ENCODE results near the gene PLAC9.
A peak's percentile ranks its signal among the peaks of the same experiment; 100 is the strongest.

PLAC9 gene

GRCh38 chr10:80173466-80173865 is 40.9 kb downstream of the PLAC9 start:
- no peak for DNase-seq (ENCODE audit: low spot score)
- Histone ChIP-seq H3K27ac (no peak overlapping the region), H3K4me3 (no peak overlapping the region)
- TF ChIP-seq, protein P1, sequence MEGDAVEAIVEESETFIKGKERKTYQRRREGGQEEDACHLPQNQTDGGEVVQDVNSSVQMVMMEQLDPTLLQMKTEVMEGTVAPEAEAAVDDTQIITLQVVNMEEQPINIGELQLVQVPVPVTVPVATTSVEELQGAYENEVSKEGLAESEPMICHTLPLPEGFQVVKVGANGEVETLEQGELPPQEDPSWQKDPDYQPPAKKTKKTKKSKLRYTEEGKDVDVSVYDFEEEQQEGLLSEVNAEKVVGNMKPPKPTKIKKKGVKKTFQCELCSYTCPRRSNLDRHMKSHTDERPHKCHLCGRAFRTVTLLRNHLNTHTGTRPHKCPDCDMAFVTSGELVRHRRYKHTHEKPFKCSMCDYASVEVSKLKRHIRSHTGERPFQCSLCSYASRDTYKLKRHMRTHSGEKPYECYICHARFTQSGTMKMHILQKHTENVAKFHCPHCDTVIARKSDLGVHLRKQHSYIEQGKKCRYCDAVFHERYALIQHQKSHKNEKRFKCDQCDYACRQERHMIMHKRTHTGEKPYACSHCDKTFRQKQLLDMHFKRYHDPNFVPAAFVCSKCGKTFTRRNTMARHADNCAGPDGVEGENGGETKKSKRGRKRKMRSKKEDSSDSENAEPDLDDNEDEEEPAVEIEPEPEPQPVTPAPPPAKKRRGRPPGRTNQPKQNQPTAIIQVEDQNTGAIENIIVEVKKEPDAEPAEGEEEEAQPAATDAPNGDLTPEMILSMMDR (IDR thresholded peaks at IDR 0.05), result no peak

- DNase-seq (ENCODE audit: low spot score), result no peak
- Histone ChIP-seq H3K4me3 (no peak overlapping the region), H3K27ac (no peak overlapping the region)
- TF ChIP-seq, protein P1 (IDR thresholded peaks at IDR 0.05), result no peak
Measured at GRCh38 chr10:80174641-80175395, 42.3 kb downstream of the PLAC9 start.

- Histone ChIP-seq H3K27ac (no peak overlapping the region), H3K4me3 (no peak overlapping the region)
- DNase-seq (ENCODE audit: low spot score), result no peak
- TF ChIP-seq, protein P1 (IDR thresholded peaks at IDR 0.05), result no peak
Measured at GRCh38 chr10:80176526-80176925, 44.0 kb downstream of the PLAC9 start.

GRCh38 chr10:80177781-80178636 is 45.5 kb downstream of the PLAC9 start:
- no peak for DNase-seq (ENCODE audit: low spot score)
- Histone ChIP-seq H3K27ac (peak overlapping the region in 1 of 2 donors; percentile 43), H3K4me3 (no peak overlapping the region)
- TF ChIP-seq, protein P1 (IDR thresholded peaks at IDR 0.05), result no peak

DNA sequence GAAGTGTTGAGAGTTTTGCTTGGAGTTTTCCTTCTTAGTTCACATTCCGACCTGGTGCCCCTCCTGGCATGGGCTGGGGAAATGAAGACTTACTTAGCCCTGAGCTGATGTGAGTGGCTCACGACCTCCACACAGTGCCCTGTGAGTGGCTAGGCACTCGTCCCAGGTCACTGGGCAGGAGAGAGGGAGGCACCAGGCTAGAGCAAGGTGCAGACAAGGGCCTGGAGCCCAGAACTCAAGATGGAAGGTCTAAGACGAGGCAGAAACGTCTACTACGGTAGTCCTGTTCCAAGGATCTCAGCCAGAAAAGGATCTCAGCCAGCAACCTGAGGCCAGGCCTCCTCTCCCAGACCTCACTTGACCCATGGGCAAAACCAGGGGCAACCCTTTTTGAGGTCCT is 50.5 kb downstream of the PLAC9 start:
- H3K27ac ChIP-seq, result no peak overlapping the region
- no peak for DNase-seq (ENCODE audit: low spot score)
- TF ChIP-seq, protein P1 (IDR thresholded peaks at IDR 0.05), result no peak

DNA sequence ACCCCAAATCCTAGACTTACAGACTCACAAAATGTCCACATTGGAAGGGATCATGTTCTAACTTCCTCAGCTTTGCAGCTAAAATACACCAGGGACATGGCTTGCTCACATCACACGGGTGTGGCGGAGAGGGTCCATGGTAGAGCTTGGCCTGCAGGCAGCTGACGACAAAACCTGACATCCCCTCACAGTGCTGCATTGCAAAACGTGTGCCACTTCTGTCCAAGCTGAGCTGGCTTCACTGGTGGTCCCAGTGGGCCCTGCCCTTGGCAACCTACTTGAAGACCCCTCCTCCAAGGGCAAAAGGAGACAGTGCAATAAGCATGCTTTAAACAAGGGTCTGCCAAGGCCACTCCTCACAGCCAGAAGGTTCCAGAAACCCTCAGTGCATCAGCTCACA is 50.9 kb downstream of the PLAC9 start:
- TF ChIP-seq, protein P1 (IDR thresholded peaks at IDR 0.05), result no peak
- Histone ChIP-seq H3K4me3 (no peak overlapping the region), H3K27ac (no peak overlapping the region)
- no peak for DNase-seq (ENCODE audit: low spot score)

More for the DNA sequence above, 50.5 kb downstream of the PLAC9 start:
- no peak overlapping the region for H3K4me3 ChIP-seq
